ENCODE measurements around the gene ANKS6.
"Not testable (repeated sequence)": the region's sequence is repeated elsewhere in the genome, so short reads cannot be mapped to it uniquely, and the experiment has no call there.

GRCh38 chr9:98684816-98685215, 111.5 kb downstream of the ANKS6 start:
- TF ChIP-seq CTCF, POLR2AphosphoS5, POLR2A, EP300 (IDR thresholded peaks at IDR 0.05): not testable (repeated sequence)

Measured in stomach (tissue), 4 donors.